Body of pancreas (tissue), 4 donors: ENCODE measurements around the gene AHCYL2. TPM values are rescaled to one million over a fixed set of nuclear protein-coding genes. Genes with fewer than 3 reads are reported as not detected.
"Not testable (repeated sequence)": the region's sequence is repeated elsewhere in the genome, so short reads cannot be mapped to it uniquely, and the experiment has no call there.

ENCODE experiments used
- ATAC-seq: fragments of 150-250 bp; one replicate; pipeline ENCODE4 v1.9.1; 2016
- DNase-seq, 4 donors: peaks; one replicate each; pipeline ENCODE4 v3.0.0-alpha.2; 2019
- H3K27ac ChIP-seq, 4 donors: fragments of 200-600 bp; sonication (generic); 1 replicate in 3 of 4; 2 replicates in 1 of 4; pipeline versions ENCODE4 v1.5.1 to v1.6.1; 2016 to 2019; ENCODE audit warnings: mild to moderate bottlenecking in 1 of 4, mixed read lengths in 1 of 4, moderate library complexity in 1 of 4
- H3K27me3 ChIP-seq, 2 donors: fragments of 200-600 bp; sonication (generic); one replicate each; pipeline ENCODE4 v1.6.0; 2016; ENCODE audit warnings: mild to moderate bottlenecking in 1 of 2
- H3K36me3 ChIP-seq, 2 donors: fragments of 200-600 bp; sonication (generic); replicated peaks in 1 of 2; 2 replicates each; pipeline ENCODE4 v1.5.1; 2016; ENCODE audit warnings: low read depth in 2 of 2; ENCODE audit not compliant: insufficient read depth in 1 of 2
- H3K4me1 ChIP-seq: fragments of 200-600 bp; sonication (generic); one replicate; pipeline ENCODE4 v1.6.0; 2016
- H3K4me3 ChIP-seq, 2 donors: fragments of 200-600 bp; sonication (generic); 1 replicate in 1 of 2; 2 replicates in 1 of 2; pipeline ENCODE4 v1.5.1; 2016 to 2019
- H3K9me3 ChIP-seq, 3 donors: fragments of 200-600 bp; sonication (generic); 1 replicate in 2 of 3; 2 replicates in 1 of 3; pipeline ENCODE4 v1.5.1; 2016
- POLR2A ChIP-seq, 3 donors: fragments of 450-650 bp; IDR thresholded peaks; one replicate each; pipeline ENCODE4 v1.6.1; 2016; ENCODE audit warnings: antibody characterized with exemption in 3 of 3, mild to moderate bottlenecking in 2 of 3
- WGBS, 2 donors: methylation state at CpG; one replicate each; pipeline ENCODE4 v1.1.5; 2017; 5-methylcytosine and 5-hydroxymethylcytosine counted together
- intact Hi-C: fragments of 100-400 bp; cut with DNase I; formaldehyde crosslinking; loops from one replicate; pipeline ENCODE4 v1.15.1; 2023
- total RNA-seq, 2 donors: library from RNA; depleted of rRNA; stranded (reverse); fragments of >200 nt; gene quantifications; one replicate each; pipeline ENCODE4 v1.1.0, GENCODE V29; 2016
- TF ChIP-seq, protein P1 (sequence below), 7 experiments: fragments of 450-650 bp in 4 of 7; fragments of 200-600 bp in 3 of 7; sonication (generic) in 3 of 7; IDR thresholded peaks; one replicate each; pipeline ENCODE4 v1.5.1; 2016 to 2019; ENCODE audit warnings: antibody characterized with exemption in 7 of 7

The AHCYL2 gene
- total RNA-seq, 2 donors from 2014 or later = 9.3 to 51.4 TPM

GRCh38 chr7:129351320-129351719 lies 126.5 kb downstream of the AHCYL2 start:
- Histone ChIP-seq H3K4me1 (no peaks in the 10 kb centered on the region), H3K27me3 (no peaks in the 10 kb centered on the region), H3K4me3 (no peak overlapping the region), H3K27ac (no peak overlapping the region), H3K36me3 (no peaks in the 10 kb centered on the region), H3K9me3 (no peaks in the 10 kb centered on the region)
- TF ChIP-seq, protein P1, sequence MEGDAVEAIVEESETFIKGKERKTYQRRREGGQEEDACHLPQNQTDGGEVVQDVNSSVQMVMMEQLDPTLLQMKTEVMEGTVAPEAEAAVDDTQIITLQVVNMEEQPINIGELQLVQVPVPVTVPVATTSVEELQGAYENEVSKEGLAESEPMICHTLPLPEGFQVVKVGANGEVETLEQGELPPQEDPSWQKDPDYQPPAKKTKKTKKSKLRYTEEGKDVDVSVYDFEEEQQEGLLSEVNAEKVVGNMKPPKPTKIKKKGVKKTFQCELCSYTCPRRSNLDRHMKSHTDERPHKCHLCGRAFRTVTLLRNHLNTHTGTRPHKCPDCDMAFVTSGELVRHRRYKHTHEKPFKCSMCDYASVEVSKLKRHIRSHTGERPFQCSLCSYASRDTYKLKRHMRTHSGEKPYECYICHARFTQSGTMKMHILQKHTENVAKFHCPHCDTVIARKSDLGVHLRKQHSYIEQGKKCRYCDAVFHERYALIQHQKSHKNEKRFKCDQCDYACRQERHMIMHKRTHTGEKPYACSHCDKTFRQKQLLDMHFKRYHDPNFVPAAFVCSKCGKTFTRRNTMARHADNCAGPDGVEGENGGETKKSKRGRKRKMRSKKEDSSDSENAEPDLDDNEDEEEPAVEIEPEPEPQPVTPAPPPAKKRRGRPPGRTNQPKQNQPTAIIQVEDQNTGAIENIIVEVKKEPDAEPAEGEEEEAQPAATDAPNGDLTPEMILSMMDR (IDR thresholded peaks at IDR 0.05) = no peak
- TF ChIP-seq POLR2A (IDR thresholded peaks at IDR 0.05) = no peak
- ATAC-seq (no peak), DNase-seq (no peak)
- 81 to 85% methylated on average over 3 of the region's 3 CpGs for WGBS, 2 donors
- intact Hi-C loops = no loop called here

DNA sequence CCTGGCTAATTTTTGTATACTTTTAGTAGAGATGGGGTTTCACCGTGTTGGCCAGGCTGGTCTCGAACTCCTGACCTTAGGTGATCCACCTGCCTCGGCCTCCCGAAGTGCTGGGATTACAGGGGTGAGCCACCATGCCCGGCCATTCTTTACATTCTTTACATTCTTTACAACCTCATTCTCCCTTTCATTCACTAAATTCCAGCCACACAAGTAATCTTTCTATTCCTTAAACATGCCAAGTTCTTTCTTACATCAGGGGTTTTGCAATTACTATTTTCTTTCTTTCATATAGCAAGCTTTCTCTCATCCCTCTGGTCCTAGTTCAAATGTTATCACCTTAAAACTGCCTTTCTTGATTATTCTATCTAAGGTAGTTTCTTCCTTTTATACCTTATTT lies 128.3 kb downstream of the AHCYL2 start:
- H3K9me3 ChIP-seq, H3K27me3 ChIP-seq, H3K36me3 ChIP-seq, intact Hi-C loops, H3K27ac ChIP-seq, H3K4me3 ChIP-seq, H3K4me1 ChIP-seq, ATAC-seq, DNase-seq: not testable (repeated sequence)
- 89 to 91% methylated on average over 5 of the region's 5 CpGs for WGBS, 2 donors

DNA sequence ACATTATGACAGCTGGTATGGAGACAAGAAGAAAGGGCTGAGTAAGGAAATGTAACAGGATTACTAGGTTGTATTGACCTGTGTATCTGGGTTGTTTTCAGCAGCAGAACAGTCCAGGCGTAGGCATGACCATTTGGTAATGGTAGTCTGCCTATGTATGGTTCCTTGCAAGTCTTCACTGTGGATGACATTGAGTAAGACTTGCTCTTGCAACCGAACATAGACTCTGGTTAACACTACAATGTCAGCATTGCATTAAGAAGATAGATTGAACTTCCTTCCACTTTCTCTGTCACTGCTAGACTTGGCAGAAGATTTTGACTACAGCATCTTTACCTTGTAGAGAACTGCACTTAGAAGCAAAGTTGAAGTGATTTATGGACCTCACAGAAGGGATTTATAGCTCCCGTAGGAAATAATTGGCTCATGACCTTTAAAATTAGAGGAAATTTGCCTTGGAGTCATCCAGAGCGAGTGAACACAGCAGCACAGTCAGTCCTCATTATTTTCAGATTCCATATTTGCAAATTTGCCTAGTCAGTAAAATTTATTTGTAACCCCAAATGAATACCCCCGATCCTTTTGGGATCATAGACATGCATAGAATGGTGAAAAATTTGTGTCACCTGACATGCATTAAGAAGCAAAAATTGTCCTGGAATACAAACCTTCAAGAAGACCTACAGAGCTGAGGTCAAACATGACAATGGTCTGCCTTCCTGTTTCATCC lies 129.8 kb downstream of the AHCYL2 start:
- Histone ChIP-seq H3K27ac (no peak overlapping the region), H3K27me3 (no peaks in the 10 kb centered on the region), H3K4me1 (peaks cover 8% of the 10 kb centered on the region), H3K36me3 (no peaks in the 10 kb centered on the region), H3K4me3 (no peak overlapping the region), H3K9me3 (no peaks in the 10 kb centered on the region)
- DNase-seq = no peak
- 86 to 96% methylated on average over 5 of the region's 5 CpGs for WGBS, 2 donors
- TF ChIP-seq, protein P1 (IDR thresholded peaks at IDR 0.05) = no peak
- no peak for TF ChIP-seq POLR2A (IDR thresholded peaks at IDR 0.05)
- ATAC-seq = no peak
- intact Hi-C loops = no loop called here

DNA sequence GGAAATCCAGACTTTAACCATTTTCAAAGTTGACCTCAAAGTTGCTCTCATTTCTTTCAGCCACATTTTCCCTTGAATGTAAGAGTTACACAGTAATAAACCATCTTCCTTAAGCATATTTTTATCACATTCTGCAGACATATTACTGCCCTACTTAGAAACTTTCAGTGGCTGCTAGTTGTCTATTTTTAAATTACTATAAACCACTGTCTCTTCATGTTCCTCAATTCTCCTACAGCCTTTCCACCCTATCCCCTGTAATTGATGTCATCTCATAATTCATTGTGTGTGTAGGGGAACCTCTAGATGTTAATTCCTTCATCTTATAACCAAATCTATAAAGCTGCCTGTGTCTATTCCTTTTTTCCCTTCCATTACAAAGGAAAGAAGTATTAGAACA lies 131.3 kb downstream of the AHCYL2 start:
- no peak overlapping the region for H3K27ac ChIP-seq
- ATAC-seq (no peak), DNase-seq (no peak)
- TF ChIP-seq, protein P1 (IDR thresholded peaks at IDR 0.05) = no peak
- no peak for TF ChIP-seq POLR2A (IDR thresholded peaks at IDR 0.05)
- H3K4me1 ChIP-seq = peaks cover 10% of the 10 kb centered on the region
- intact Hi-C loops = no loop called here
- H3K27me3 ChIP-seq = no peaks in the 10 kb centered on the region
- no peaks in the 10 kb centered on the region for H3K36me3 ChIP-seq
- H3K4me3 ChIP-seq = no peak overlapping the region
- no peaks in the 10 kb centered on the region for H3K9me3 ChIP-seq

- TF ChIP-seq POLR2A (IDR thresholded peaks at IDR 0.05) = no peak
- TF ChIP-seq, protein P1 (IDR thresholded peaks at IDR 0.05) = no peak
- ATAC-seq = no peak
- no peak for DNase-seq
- Histone ChIP-seq H3K27me3 (no peaks in the 10 kb centered on the region), H3K36me3 (no peaks in the 10 kb centered on the region), H3K4me1 (peaks cover 10% of the 10 kb centered on the region), H3K4me3 (no peak overlapping the region), H3K9me3 (no peaks in the 10 kb centered on the region), H3K27ac (no peak overlapping the region)
- intact Hi-C loops = no loop called here
- WGBS, 2 donors = 48 to 50% methylated on average over 2 of the region's 2 CpGs
These were observed 134.3 kb downstream of the AHCYL2 start for GRCh38 chr7:129359176-129359575.
